SW 1271 (cell line): ENCODE data around the gene GABRQ.

Experiments used
- DNase-seq, 2 experiments: peaks; one replicate each; lab custom pipeline; 2025; lab: John Stamatoyannopoulos, UW

GABRQ gene

GRCh38 chrX:152637649-152638442 lies at the start of gene GABRQ:
TSS of gene GABRQ (plus strand) at chrX:152637895. CDS start at chrX:152638203, 308 bp downstream.
- DNase-seq = no peak

- no peak for DNase-seq
These were observed 49.5 kb upstream of the GABRQ start for GRCh38 chrX:152588206-152588605.

GRCh38 chrX:152600853-152601633 lies 36.7 kb upstream of the GABRQ start:
- DNase-seq = no peak

GRCh38 chrX:152601848-152602616 lies 35.7 kb upstream of the GABRQ start:
- no peak for DNase-seq

- DNase-seq = no peak
These were observed 22.9 kb upstream of the GABRQ start for GRCh38 chrX:152614791-152615190.

GRCh38 chrX:152619897-152620296 lies 17.8 kb upstream of the GABRQ start:
- no peak for DNase-seq

GRCh38 chrX:152632445-152633097 lies 5.1 kb upstream of the GABRQ start:
- peak in 1 of 2 experiments; percentile 35 for DNase-seq

GRCh38 chrX:152635941-152636340 lies 1.8 kb upstream of the GABRQ start:
- peak in 1 of 2 experiments; percentile 30 for DNase-seq

- DNase-seq = no peak
These were observed 779 bp downstream of the GABRQ start for GRCh38 chrX:152638443-152638904.

- DNase-seq = no peak
These were observed 1.7 kb downstream of the GABRQ start for GRCh38 chrX:152639426-152639825.

GRCh38 chrX:152640034-152640818 lies 2.5 kb downstream of the GABRQ start:
- no peak for DNase-seq

- no peak for DNase-seq
These were observed 3.7 kb downstream of the GABRQ start for GRCh38 chrX:152641256-152641875.

- DNase-seq = no peak
These were observed 4.3 kb downstream of the GABRQ start for GRCh38 chrX:152641996-152642395.

- DNase-seq = no peak
These were observed 5.4 kb downstream of the GABRQ start for GRCh38 chrX:152642931-152643564.

GRCh38 chrX:152646961-152647360 lies 9.3 kb downstream of the GABRQ start:
- no peak for DNase-seq

GRCh38 chrX:152647978-152648377 lies 10.3 kb downstream of the GABRQ start:
- no peak for DNase-seq

- DNase-seq = no peak
These were observed 14.4 kb downstream of the GABRQ start for GRCh38 chrX:152652060-152652459.

GRCh38 chrX:152652467-152652866 lies 14.8 kb downstream of the GABRQ start:
- no peak for DNase-seq

GRCh38 chrX:152656087-152656486 lies 18.4 kb downstream of the GABRQ start:
- no peak for DNase-seq

GRCh38 chrX:152656890-152657289 lies 19.2 kb downstream of the GABRQ start:
- DNase-seq = no peak
